HepG2 (cell line): ENCODE results near the gene FITM2. TPM values are rescaled to one million over a fixed set of nuclear protein-coding genes. Genes with fewer than 3 reads are reported as not detected.

Source experiments
- BHLHE40 ChIP-seq: IDR thresholded peaks from 2 replicates; pipeline ENCODE4 v1.6.1; 2011; ENCODE audit warnings: low read length, improper control_type of control experiment
- HNF1B ChIP-seq: sonication (generic); formaldehyde crosslinking; IDR thresholded peaks from 2 replicates; pipeline ENCODE4 v1.5.1; 2020; ENCODE audit warnings: mild to moderate bottlenecking, moderate library complexity, missing genetic modification reagents
- KDM5A ChIP-seq: fragments of 200-600 bp; sonication (generic); IDR thresholded peaks from 2 replicates; pipeline ENCODE4 v1.7.0; 2018; ENCODE audit warnings: antibody characterized with exemption, mild to moderate bottlenecking, low read length, borderline replicate concordance
- MIXL1 ChIP-seq: IDR thresholded peaks from 2 replicates; pipeline ENCODE4 v1.6.1; 2016
- NR2F2 ChIP-seq: IDR thresholded peaks from 2 replicates; pipeline ENCODE4 v1.6.1; 2012; ENCODE audit warnings: low read depth, inconsistent platforms, borderline replicate concordance
- PCBP1 ChIP-seq: fragments of 200-400 bp; formaldehyde crosslinking; IDR thresholded peaks from 2 replicates; pipeline ENCODE4 v1.6.1; 2017; ENCODE audit warnings: mild to moderate bottlenecking, low read depth, low read length, borderline replicate concordance
- RFXAP ChIP-seq: sonication (generic); formaldehyde crosslinking; IDR thresholded peaks from 2 replicates; pipeline ENCODE4 v1.4.0; 2020; ENCODE audit warnings: missing genetic modification reagents, borderline replicate concordance
- SRF ChIP-seq: IDR thresholded peaks from 2 replicates; pipeline ENCODE4 v1.6.1; 2011; ENCODE audit warnings: mild to moderate bottlenecking, low read depth, low read length, moderate library complexity
- ZBTB46 ChIP-seq: sonication (generic); formaldehyde crosslinking; IDR thresholded peaks from 2 replicates; pipeline ENCODE4 v1.4.0; 2020; ENCODE audit warnings: mild to moderate bottlenecking, missing genetic modification reagents, borderline replicate concordance
- ZNF12 ChIP-seq: sonication (generic); formaldehyde crosslinking; IDR thresholded peaks from 2 replicates; pipeline ENCODE4 v1.5.0; 2020; ENCODE audit warnings: missing genetic modification reagents
- ZNF318 ChIP-seq: sonication (generic); formaldehyde crosslinking; IDR thresholded peaks from 2 replicates; pipeline ENCODE4 v1.4.0; 2020; ENCODE audit warnings: mild to moderate bottlenecking, missing genetic modification reagents
- ZNF367 ChIP-seq: sonication (generic); formaldehyde crosslinking; IDR thresholded peaks from 2 replicates; pipeline ENCODE4 v1.4.0; 2020; ENCODE audit warnings: missing genetic modification reagents, borderline replicate concordance
- ZNF549 ChIP-seq: sonication (generic); formaldehyde crosslinking; IDR thresholded peaks from 2 replicates; pipeline ENCODE4 v1.5.0; 2020; ENCODE audit warnings: missing genetic modification reagents
- ZNF790 ChIP-seq: sonication (generic); formaldehyde crosslinking; IDR thresholded peaks from 2 replicates; pipeline ENCODE4 v1.8.0; 2022; ENCODE audit warnings: missing genetic modification reagents, mild to moderate bottlenecking, borderline replicate concordance
- polyA plus RNA-seq, 8 experiments: library from polyadenylated mRNA; depleted of rRNA in 3 of 8; stranded (reverse) in 7 of 8; unstranded in 1 of 8; fragments of >200 nt; fragmentation: Illumina TruSeq in 4 of 8; extraction: Trizol in 4 of 8; gene quantifications; 2 replicates each; pipeline versions ENCODE4 v1.2.1 to v1.2.3, GENCODE V29; 2011 to 2016; ENCODE audit warnings: low read depth in 4 of 8, missing spikeins in 1 of 8, mixed read lengths in 1 of 8; ENCODE audit not compliant: insufficient read depth in 1 of 8
- total RNA-seq, 5 experiments: library from RNA; depleted of rRNA; stranded (reverse); fragments of >200 nt; fragmentation: Illumina TruSeq; extraction: Trizol; gene quantifications; 2 replicates each; pipeline ENCODE4 v1.2.3, GENCODE V29; 2016; ENCODE audit warnings: low read depth in 1 of 5
- TF ChIP-seq, protein P1 (sequence below): sonication (generic); formaldehyde crosslinking; IDR thresholded peaks from 2 replicates; pipeline ENCODE4 v1.4.0; 2020; ENCODE audit warnings: mild to moderate bottlenecking, missing genetic modification reagents

Gene FITM2
- total and polyA plus RNA-seq, 2 of the 13 experiments (the other 11 are each of a cell fraction or from before 2014, with no cell fraction given), result 9.6 to 24.5 TPM

- TF ChIP-seq BHLHE40 (peak; percentile 32; the same call in 1 of the 2 replicates), NR2F2 (peak; percentile 81; the same call in 1 of the 2 replicates), ZNF549 (CRISPR knock-in tag) (no peak), KDM5A (no peak), ZNF790 (CRISPR knock-in tag) (no peak), ZBTB46 (CRISPR knock-in tag) (no peak), SRF (no peak), ZNF367 (CRISPR knock-in tag) (no peak), PCBP1 (no peak), RFXAP (CRISPR knock-in tag) (no peak), ZNF318 (CRISPR knock-in tag) (no peak), MIXL1 (CRISPR knock-in tag) (no peak), HNF1B (no peak), ZNF12 (CRISPR knock-in tag) (no peak)
- TF ChIP-seq, protein P1, sequence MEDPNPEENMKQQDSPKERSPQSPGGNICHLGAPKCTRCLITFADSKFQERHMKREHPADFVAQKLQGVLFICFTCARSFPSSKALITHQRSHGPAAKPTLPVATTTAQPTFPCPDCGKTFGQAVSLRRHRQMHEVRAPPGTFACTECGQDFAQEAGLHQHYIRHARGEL (CRISPR knock-in tag), result no peak
Measured at GRCh38 chr20:44274303-44275017, 36.5 kb downstream of the FITM2 start (continued).
